Kidney (tissue), 14 donors: ENCODE measurements around the gene XIRP2. TPM values are rescaled to one million over a fixed set of nuclear protein-coding genes. Genes with fewer than 3 reads are reported as not detected.

Experiments used
- DNase-seq, 5 donors: peaks; one replicate each; pipeline ENCODE4 v3.0.0-alpha.2; 2013 to 2020
- FAIRE-seq: peaks from 2 replicates; lab custom pipeline; 2012; peaks lifted over from hg19 to GRCh38; lab: Jason Lieb, UNC
- H3K27ac ChIP-seq, 2 donors: one replicate each; pipeline ENCODE4 v1.7.0; 2013; ENCODE audit warnings: low read depth in 2 of 2, low read length in 2 of 2, inconsistent platforms in 1 of 2
- H3K27me3 ChIP-seq: one replicate; pipeline ENCODE4 v1.7.1; 2013; ENCODE audit warnings: low read length, inconsistent platforms; ENCODE audit not compliant: control insufficient read depth, insufficient read depth
- H3K36me3 ChIP-seq, 3 donors: one replicate each; pipeline versions ENCODE4 v1.7.0 to v1.7.1; 2013; ENCODE audit warnings: low read length in 3 of 3, control low read depth in 1 of 3, inconsistent platforms in 1 of 3; ENCODE audit not compliant: insufficient read depth in 3 of 3, control insufficient read depth in 2 of 3
- H3K4me1 ChIP-seq, 3 donors: one replicate each; pipeline versions ENCODE4 v1.7.0 to v1.7.1; 2013; ENCODE audit warnings: low read length in 3 of 3, inconsistent platforms in 1 of 3, low read depth in 1 of 3; ENCODE audit not compliant: control insufficient read depth in 2 of 3, insufficient read depth in 2 of 3
- H3K4me3 ChIP-seq, 3 donors: one replicate each; pipeline versions ENCODE4 v1.7.0 to v1.8.1; 2013; ENCODE audit warnings: low read length in 3 of 3, control low read depth in 1 of 3, inconsistent platforms in 1 of 3
- H3K9ac ChIP-seq, 3 donors: one replicate each; pipeline versions ENCODE4 v1.7.0 to v1.7.1; 2013; ENCODE audit warnings: low read length in 3 of 3, control low read depth in 1 of 3, inconsistent platforms in 1 of 3
- H3K9me3 ChIP-seq, 3 donors: one replicate each; pipeline versions ENCODE4 v1.7.0 to v1.7.1; 2013; ENCODE audit warnings: low read length in 3 of 3, control low read depth in 1 of 3, inconsistent platforms in 1 of 3; ENCODE audit not compliant: control insufficient read depth in 2 of 3, insufficient read depth in 1 of 3
- intact Hi-C: fragments of 100-400 bp; cut with DNase I; formaldehyde crosslinking; loops from one replicate; pipeline ENCODE4 v1.11.1; 2022
- polyA plus RNA-seq: library from polyadenylated mRNA; stranded (reverse); fragments of 350-450 nt; fragmentation: Illumina TruSeq; extraction: RNeasy Lipid Tissue Mini Kit (QIAGEN cat#74804); gene quantifications from one replicate; pipeline ENCODE4 v1.2.3, GENCODE V29; 2014; ENCODE audit warnings: low read depth, low replicate concordance; ENCODE audit not compliant: insufficient read depth
- total RNA-seq: library from RNA; stranded (reverse); fragmentation: NEBNext Ultra II Directional; extraction: Animal tissue kit (Norgen Biotek cat#: 25700); gene quantifications from one replicate; pipeline ENCODE4 v1.2.1, GENCODE V29; 2021
- TF ChIP-seq, protein P1 (sequence below): IDR thresholded peaks from 3 replicates; pipeline ENCODE4 v1.5.1; 2012; ENCODE audit warnings: mild to moderate bottlenecking, moderate library complexity, borderline replicate concordance; ENCODE audit not compliant: insufficient read depth; ENCODE audit errors: extremely low read depth
- donor health status: control.
- donor health status: control.
- donor health status: control.
- donor health status: control.
- donor health status: control.
- donor health status: DM: yes; HTN: yes; CAD: no.
- donor health status: Normal renal cell carcinoma (clear cell type).

The XIRP2 gene
- total and polyA plus RNA-seq, 2 donors from 2014 or later: not detected

DNA sequence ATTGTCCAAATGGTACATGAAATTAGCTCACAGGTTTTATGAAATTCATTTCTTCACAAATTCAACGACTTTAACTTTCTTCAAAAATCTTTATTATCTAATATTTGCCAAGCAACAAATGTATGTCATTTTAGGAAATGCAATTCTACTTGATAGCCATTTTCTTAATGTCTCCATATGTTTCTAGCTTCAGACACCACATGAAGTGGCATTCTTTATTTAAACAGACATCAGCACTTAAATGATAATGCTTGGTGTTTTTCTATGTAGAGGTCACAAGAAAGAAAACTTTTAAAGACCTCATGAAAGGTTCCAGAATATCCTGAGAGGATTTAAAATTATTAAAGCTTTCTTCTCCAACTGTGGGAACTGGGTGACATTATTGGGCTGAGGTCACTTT is 44.2 kb upstream of the XIRP2 start:
- Histone ChIP-seq H3K27ac (no peak overlapping the region), H3K4me1 (no peaks in the 10 kb centered on the region), H3K9me3 (peaks cover 0 to 2% (median 0%) of the 10 kb centered on the region in 3 donors), H3K27me3 (no peaks in the 10 kb centered on the region), H3K36me3 (no peaks in the 10 kb centered on the region), H3K9ac (no peak overlapping the region), H3K4me3 (no peak overlapping the region)
- intact Hi-C loops: no loop called here
- no peak for FAIRE-seq
- TF ChIP-seq, protein P1, sequence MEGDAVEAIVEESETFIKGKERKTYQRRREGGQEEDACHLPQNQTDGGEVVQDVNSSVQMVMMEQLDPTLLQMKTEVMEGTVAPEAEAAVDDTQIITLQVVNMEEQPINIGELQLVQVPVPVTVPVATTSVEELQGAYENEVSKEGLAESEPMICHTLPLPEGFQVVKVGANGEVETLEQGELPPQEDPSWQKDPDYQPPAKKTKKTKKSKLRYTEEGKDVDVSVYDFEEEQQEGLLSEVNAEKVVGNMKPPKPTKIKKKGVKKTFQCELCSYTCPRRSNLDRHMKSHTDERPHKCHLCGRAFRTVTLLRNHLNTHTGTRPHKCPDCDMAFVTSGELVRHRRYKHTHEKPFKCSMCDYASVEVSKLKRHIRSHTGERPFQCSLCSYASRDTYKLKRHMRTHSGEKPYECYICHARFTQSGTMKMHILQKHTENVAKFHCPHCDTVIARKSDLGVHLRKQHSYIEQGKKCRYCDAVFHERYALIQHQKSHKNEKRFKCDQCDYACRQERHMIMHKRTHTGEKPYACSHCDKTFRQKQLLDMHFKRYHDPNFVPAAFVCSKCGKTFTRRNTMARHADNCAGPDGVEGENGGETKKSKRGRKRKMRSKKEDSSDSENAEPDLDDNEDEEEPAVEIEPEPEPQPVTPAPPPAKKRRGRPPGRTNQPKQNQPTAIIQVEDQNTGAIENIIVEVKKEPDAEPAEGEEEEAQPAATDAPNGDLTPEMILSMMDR: no peak
- no peak for DNase-seq

DNA sequence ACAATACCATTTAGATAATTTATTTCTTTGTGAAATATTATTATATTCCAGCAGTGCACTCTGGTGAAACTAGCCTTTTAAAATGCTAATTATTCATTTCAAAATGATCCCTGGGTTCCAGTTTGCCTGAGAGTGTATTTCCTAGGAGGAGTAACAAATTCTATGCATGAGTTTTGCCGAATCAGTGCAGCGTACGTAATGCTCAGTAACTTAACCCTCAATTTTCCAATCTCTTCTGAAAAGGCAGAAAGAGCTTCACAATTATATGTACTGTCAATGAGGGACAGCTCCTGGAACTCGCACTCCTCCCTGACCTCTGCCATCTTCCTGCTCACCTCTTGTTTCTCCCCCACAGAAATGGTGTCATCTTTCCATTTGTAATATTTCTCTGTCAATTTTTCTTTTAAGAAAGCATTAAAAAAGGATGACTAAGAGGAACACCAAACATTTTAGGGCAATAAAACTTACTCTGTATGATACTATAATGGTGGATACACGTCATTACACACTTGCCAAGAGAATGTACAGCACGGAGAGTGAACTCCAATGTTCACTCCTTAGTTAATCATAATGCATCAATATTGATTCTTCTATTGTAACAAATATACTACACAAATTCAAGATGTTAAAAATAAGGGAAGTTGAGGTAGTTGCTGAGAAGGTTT is 25.7 kb upstream of the XIRP2 start:
- H3K9me3 ChIP-seq: no peaks in the 10 kb centered on the region
- H3K4me3 ChIP-seq: no peak overlapping the region
- no peaks in the 10 kb centered on the region for H3K27me3 ChIP-seq
- H3K36me3 ChIP-seq: no peaks in the 10 kb centered on the region
- no peak overlapping the region for H3K27ac ChIP-seq
- FAIRE-seq: no peak
- intact Hi-C loops: no loop called here
- H3K9ac ChIP-seq: no peak overlapping the region
- H3K4me1 ChIP-seq: no peaks in the 10 kb centered on the region
- TF ChIP-seq, protein P1: no peak
- DNase-seq: no peak

DNA sequence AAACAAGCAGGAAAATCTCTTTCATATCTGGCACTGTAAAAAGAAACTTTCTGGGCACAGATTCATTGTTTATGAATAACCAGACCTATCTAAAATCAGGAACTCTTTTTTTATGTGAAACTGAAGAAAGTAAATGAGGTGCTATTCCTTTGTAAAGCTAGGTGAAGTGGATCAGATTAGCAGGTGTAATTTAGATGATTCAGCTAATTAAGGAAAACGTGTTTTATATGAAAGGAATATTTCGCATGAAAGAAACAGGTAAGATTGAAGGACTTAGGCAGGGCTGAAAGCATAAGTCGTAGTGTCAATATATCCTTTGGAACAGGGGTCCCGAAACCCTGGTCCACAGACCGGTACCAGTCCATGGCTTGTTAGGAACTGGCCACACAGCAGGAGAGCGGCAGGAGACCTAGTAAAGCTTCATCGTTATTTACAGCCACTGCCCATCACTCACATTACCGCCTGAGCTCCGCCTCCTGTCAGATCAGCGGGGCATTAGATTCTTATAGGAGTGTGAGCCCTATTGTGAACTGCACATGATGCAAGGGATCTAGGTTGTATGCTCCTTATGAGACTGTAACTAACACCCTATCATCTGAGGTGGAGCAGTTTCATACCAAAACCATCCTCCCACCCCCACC is 20.3 kb upstream of the XIRP2 start:
- no peaks in the 10 kb centered on the region for H3K9me3 ChIP-seq
- no peaks in the 10 kb centered on the region for H3K36me3 ChIP-seq
- H3K4me1 ChIP-seq: no peaks in the 10 kb centered on the region
- FAIRE-seq (no peak), DNase-seq (peak in 1 of 5 donors; percentile 41)
- H3K27ac ChIP-seq: no peak overlapping the region
- no peak overlapping the region for H3K4me3 ChIP-seq
- H3K27me3 ChIP-seq: no peaks in the 10 kb centered on the region
- TF ChIP-seq, protein P1: no peak
- H3K9ac ChIP-seq: no peak overlapping the region
- intact Hi-C loops: no loop called here
